Endothelial cell (in vitro differentiated cells): Measurements from ENCODE around the gene DVL2. TPM values are rescaled to one million over a fixed set of nuclear protein-coding genes. Genes with fewer than 3 reads are reported as not detected.
A peak's percentile ranks its signal among the peaks of the same experiment; 100 is the strongest.

Source experiments
- DNase-seq: peaks from one replicate; pipeline ENCODE4 v3.0.0; 2021; ENCODE audit warnings: low spot score
- H3K27ac Mint-ChIP-seq: one replicate; pipeline ENCODE4 v1.8.0; 2021; ENCODE audit warnings: mixed read lengths, inconsistent platforms; ENCODE audit not compliant: unreplicated experiment
- H3K27me3 Mint-ChIP-seq: one replicate; pipeline ENCODE4 v1.8.0; 2021; ENCODE audit warnings: mild to moderate bottlenecking, moderate library complexity, mixed read lengths, inconsistent platforms; ENCODE audit not compliant: unreplicated experiment
- H3K36me3 Mint-ChIP-seq: one replicate; pipeline ENCODE4 v1.8.0; 2021; ENCODE audit warnings: mild to moderate bottlenecking, low read depth, mixed read lengths, inconsistent platforms; ENCODE audit not compliant: unreplicated experiment
- H3K4me1 Mint-ChIP-seq: one replicate; pipeline ENCODE4 v1.8.0; 2021; ENCODE audit warnings: mild to moderate bottlenecking, mixed read lengths, inconsistent platforms; ENCODE audit not compliant: unreplicated experiment
- H3K4me3 Mint-ChIP-seq: one replicate; pipeline ENCODE4 v1.8.0; 2021; ENCODE audit warnings: mild to moderate bottlenecking, mixed read lengths, inconsistent platforms; ENCODE audit not compliant: unreplicated experiment
- H3K9me3 Mint-ChIP-seq: one replicate; pipeline ENCODE4 v1.8.0; 2021; ENCODE audit warnings: mixed read lengths, inconsistent platforms; ENCODE audit not compliant: unreplicated experiment
- CTCF ChIP-seq: fragments of 200-600 bp; sonication (generic); IDR thresholded peaks from one replicate; pipeline ENCODE4 v1.5.0; 2021; ENCODE audit warnings: antibody characterized with exemption; ENCODE audit not compliant: unreplicated experiment
- total RNA-seq: library from RNA; stranded (reverse); fragmentation: NEBNext Ultra II Directional; extraction: Animal tissue kit (Norgen Biotek cat#: 25700); gene quantifications from one replicate; pipeline ENCODE4 v1.2.1, GENCODE V29; 2021; ENCODE audit not compliant: unreplicated experiment

Gene DVL2
- total RNA-seq, 1 donor from 2014 or later: 58.2 TPM

GRCh38 chr17:7192271-7192937, 41.9 kb downstream of the DVL2 start:
- peak overlapping the region; percentile 37 for H3K4me3 Mint-ChIP-seq
- peaks cover 36% of the 10 kb centered on the region for H3K36me3 Mint-ChIP-seq
- H3K27ac Mint-ChIP-seq: no peak overlapping the region
- peaks cover 3% of the 10 kb centered on the region for H3K4me1 Mint-ChIP-seq
- no peaks in the 10 kb centered on the region for H3K9me3 Mint-ChIP-seq
- no peak for TF ChIP-seq CTCF
- no peak for DNase-seq
- peaks cover 14% of the 10 kb centered on the region for H3K27me3 Mint-ChIP-seq

GRCh38 chr17:7191571-7192270, 42.6 kb downstream of the DVL2 start:
- H3K9me3 Mint-ChIP-seq: no peaks in the 10 kb centered on the region
- DNase-seq: no peak
- H3K4me3 Mint-ChIP-seq: no peak overlapping the region
- no peak overlapping the region for H3K27ac Mint-ChIP-seq
- peaks cover 3% of the 10 kb centered on the region for H3K4me1 Mint-ChIP-seq
- no peak for TF ChIP-seq CTCF
- peaks cover 10% of the 10 kb centered on the region for H3K27me3 Mint-ChIP-seq
- H3K36me3 Mint-ChIP-seq: peaks cover 30% of the 10 kb centered on the region

GRCh38 chr17:7191069-7191468, 43.2 kb downstream of the DVL2 start:
- peaks cover 3% of the 10 kb centered on the region for H3K4me1 Mint-ChIP-seq
- DNase-seq: no peak
- H3K36me3 Mint-ChIP-seq: peaks cover 26% of the 10 kb centered on the region
- no peaks in the 10 kb centered on the region for H3K9me3 Mint-ChIP-seq
- no peak overlapping the region for H3K27ac Mint-ChIP-seq
- H3K4me3 Mint-ChIP-seq: no peak overlapping the region
- no peak for TF ChIP-seq CTCF
- peaks cover 11% of the 10 kb centered on the region for H3K27me3 Mint-ChIP-seq

- Mint-ChIP-seq H3K4me3 (no peak overlapping the region), H3K36me3 (peaks cover 22% of the 10 kb centered on the region), H3K9me3 (no peaks in the 10 kb centered on the region), H3K4me1 (peaks cover 3% of the 10 kb centered on the region), H3K27me3 (peaks cover 11% of the 10 kb centered on the region), H3K27ac (no peak overlapping the region)
- DNase-seq: no peak
- no peak for TF ChIP-seq CTCF
Measured at GRCh38 chr17:7190276-7190917, 43.9 kb downstream of the DVL2 start.

- H3K4me1 Mint-ChIP-seq: no peaks in the 10 kb centered on the region
- no peak overlapping the region for H3K4me3 Mint-ChIP-seq
- peaks cover 5% of the 10 kb centered on the region for H3K36me3 Mint-ChIP-seq
- TF ChIP-seq CTCF: no peak
- no peak for DNase-seq
- H3K9me3 Mint-ChIP-seq: no peaks in the 10 kb centered on the region
- no peak overlapping the region for H3K27ac Mint-ChIP-seq
- H3K27me3 Mint-ChIP-seq: peaks cover 5% of the 10 kb centered on the region
Measured at GRCh38 chr17:7186241-7186640, 48.1 kb downstream of the DVL2 start.
